IPS DF 6.9 (cell line): ENCODE measurements around the gene TFIP11.

Source experiments
- DNase-seq: peaks from one replicate; pipeline ENCODE4 v3.0.0-alpha.2; 2013; ENCODE audit warnings: low read depth, low spot score
- H3K27ac ChIP-seq: one replicate; pipeline ENCODE4 v1.5.1; 2013; ENCODE audit warnings: low read length, control low read depth
- H3K27me3 ChIP-seq: 2 replicates; pipeline ENCODE4 v1.6.1; 2013; ENCODE audit warnings: mild to moderate bottlenecking, low read length; ENCODE audit not compliant: control insufficient read depth, insufficient read depth
- H3K36me3 ChIP-seq: 2 replicates; pipeline ENCODE4 v1.6.1; 2013; ENCODE audit warnings: low read length; ENCODE audit not compliant: control insufficient read depth, insufficient read depth
- H3K4me1 ChIP-seq: 2 replicates; pipeline ENCODE4 v1.6.1; 2013; ENCODE audit warnings: low read length; ENCODE audit not compliant: control insufficient read depth, insufficient read depth
- H3K4me3 ChIP-seq: 2 replicates; pipeline ENCODE4 v1.5.1; 2013; ENCODE audit warnings: mild to moderate bottlenecking, low read length
- H3K9me3 ChIP-seq: 2 replicates; pipeline ENCODE4 v1.6.1; 2013; ENCODE audit warnings: low read length, inconsistent platforms; ENCODE audit not compliant: control insufficient read depth, insufficient read depth
- WGBS: extraction: QIAGEN DNeasy Blood & Tissue Kit; methylation state at CpG from one replicate; pipeline ENCODE4 v1.1.7; 2013; ENCODE audit warnings: mixed read lengths, missing lambda C conversion rate; ENCODE audit not compliant: insufficient read length, insufficient coverage; 5-methylcytosine and 5-hydroxymethylcytosine counted together

The TFIP11 gene

DNA sequence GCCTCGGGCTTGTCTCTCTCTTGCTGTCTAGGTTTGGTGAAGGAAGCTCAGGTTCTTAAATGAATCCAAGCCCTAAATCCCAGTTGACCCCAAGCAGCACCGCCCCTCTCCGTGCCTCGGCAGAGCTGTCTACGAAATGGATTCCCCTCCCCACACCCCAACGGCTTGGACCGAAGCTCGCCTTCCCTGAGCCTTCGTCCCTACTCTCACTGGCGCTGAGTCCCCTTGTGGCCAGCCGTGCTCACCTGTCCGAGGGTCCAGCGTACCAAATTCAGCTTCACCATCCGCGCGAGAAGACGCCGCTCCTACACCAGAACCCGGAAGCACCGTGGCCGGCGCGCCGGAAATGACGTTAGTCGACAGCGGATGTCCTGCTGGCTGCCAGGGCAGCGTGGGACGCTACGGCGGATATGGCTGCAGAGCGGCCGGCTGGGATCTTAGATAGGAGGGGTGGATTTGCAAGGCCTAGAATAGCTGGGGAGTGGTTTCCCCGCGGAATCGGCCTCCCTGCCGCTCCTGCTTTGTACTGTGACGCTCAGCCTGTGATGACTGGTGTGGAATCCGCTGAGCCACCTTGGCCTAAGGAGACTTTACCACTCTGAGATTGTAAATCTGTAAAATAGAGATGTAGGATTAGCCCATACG is at the start of gene TFIP11:
Gene TFIP11 (minus strand): TSS at position 325 of the 645 bp plus-strand sequence. CDS start 2,201 bp downstream, outside the sequence.
- no CpG with 5 or more reads among the region's 40 CpGs for WGBS
- H3K27me3 ChIP-seq: no peaks in the 10 kb centered on the region
- peaks cover 15% of the 10 kb centered on the region; the same call in 1 of the 2 replicates for H3K36me3 ChIP-seq
- no peaks in the 10 kb centered on the region for H3K4me1 ChIP-seq
- peak; percentile 87 for DNase-seq
- peak within 1 kb of the TSS; percentile 92 for H3K4me3 ChIP-seq
- no peaks in the 10 kb centered on the region for H3K9me3 ChIP-seq
- no peak within 1 kb of the TSS for H3K27ac ChIP-seq

DNA sequence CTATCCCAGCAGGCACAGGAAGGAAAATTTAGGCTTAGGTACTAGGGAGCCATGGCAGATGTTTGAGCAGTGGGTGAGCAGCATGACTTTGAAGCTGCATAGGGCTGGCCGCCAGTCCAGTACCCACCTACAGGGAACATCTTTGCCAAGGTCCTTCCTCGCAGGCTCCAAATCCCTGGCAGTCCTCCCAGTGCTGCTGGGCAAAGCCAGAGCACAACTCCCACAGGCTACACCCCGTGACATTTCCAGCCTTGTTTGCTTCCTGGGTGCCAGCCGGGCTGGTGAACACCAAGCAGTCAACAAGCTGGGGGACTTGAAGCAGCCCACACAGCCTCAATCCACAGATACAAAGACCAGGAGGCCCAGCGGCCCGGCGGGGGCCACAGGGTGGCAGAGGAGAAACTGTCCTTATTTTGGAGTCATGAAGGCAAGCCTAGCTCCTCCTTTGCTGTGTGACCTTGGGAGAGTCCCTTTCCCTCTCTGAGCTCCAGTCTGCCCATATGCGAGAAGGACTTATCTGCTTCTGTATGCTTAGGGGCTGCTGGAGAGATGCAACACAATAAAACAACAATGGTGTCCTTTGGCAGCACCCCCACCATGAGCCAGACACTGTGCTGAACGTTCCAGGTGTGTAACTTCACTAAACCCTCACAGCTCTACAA is 49.6 kb upstream of the TFIP11 start:
- H3K36me3 ChIP-seq: no peaks in the 10 kb centered on the region
- DNase-seq: no peak
- no CpG with 5 or more reads among the region's 9 CpGs for WGBS
- H3K27ac ChIP-seq: no peak overlapping the region
- no peaks in the 10 kb centered on the region for H3K9me3 ChIP-seq
- H3K4me1 ChIP-seq: peaks cover 10% of the 10 kb centered on the region
- no peak overlapping the region for H3K4me3 ChIP-seq
- no peaks in the 10 kb centered on the region for H3K27me3 ChIP-seq

DNA sequence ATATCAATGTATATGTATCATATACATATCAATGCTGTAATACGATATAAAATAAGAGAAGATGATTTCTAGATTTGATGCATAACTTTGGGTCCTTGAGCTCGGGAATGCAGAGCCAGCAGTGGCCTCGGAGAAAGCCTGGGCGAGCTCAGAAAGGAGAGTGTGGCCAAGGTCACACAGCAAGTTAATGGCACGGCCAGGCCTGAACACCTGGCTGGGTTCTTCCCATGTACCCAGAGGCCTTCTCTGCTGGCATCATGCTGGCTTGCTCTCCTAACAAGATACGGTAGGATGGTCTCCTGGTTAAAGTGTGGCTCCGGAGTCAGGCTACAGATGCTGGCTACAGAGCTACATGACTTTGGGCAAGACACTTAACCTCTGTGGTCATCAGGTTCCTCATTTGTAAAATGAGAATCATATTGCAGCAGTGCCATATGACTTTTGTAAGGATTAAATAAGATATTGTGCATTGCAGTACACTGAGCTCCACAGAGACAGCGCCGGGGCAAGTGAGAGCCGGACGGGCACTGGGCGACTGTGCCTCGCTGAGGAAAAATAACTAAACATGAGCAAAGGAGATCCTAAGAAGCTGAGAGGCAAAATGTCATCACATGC is 47.8 kb upstream of the TFIP11 start:
- H3K36me3 ChIP-seq: no peaks in the 10 kb centered on the region
- H3K4me1 ChIP-seq: peaks cover 13% of the 10 kb centered on the region
- H3K4me3 ChIP-seq: no peak overlapping the region
- WGBS: no CpG with 5 or more reads among the region's 13 CpGs
- no peaks in the 10 kb centered on the region for H3K27me3 ChIP-seq
- no peak overlapping the region for H3K27ac ChIP-seq
- no peak for DNase-seq
- H3K9me3 ChIP-seq: no peaks in the 10 kb centered on the region

DNA sequence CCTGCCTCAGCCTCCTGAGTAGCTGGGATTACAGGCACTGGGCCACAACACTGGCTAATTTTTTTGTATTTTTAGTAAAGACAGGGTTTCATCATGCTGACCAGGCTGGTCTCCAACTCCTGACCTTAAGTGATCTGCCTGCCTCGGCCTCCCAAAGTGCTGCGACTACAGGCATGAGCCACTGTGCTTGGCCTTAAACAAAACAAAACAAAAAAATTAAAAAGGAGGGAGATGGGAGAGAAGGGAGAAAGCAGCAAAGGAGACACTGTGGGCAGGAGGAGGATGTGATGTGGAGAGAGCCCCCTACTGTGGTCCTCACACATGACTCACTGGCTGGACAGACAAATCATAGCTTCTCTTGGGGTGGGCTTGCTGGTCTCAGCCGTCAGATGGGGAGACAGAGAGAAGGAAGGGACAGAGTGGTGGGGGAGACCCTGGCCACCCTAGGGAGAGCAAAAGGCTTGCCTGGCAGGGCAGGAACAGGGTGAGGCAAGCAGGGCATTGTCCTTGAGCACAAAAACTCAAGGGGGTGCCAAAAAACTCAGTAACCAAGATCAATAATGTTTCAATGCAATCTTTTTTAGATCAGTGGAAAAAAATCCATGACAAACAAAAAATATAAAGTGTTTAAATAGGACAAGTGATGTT is 46.1 kb upstream of the TFIP11 start:
- Histone ChIP-seq H3K9me3 (no peaks in the 10 kb centered on the region), H3K4me3 (no peak overlapping the region), H3K27ac (no peak overlapping the region), H3K27me3 (no peaks in the 10 kb centered on the region), H3K4me1 (peaks cover 11% of the 10 kb centered on the region), H3K36me3 (no peaks in the 10 kb centered on the region)
- WGBS: no CpG with 5 or more reads among the region's 3 CpGs
- no peak for DNase-seq

DNA sequence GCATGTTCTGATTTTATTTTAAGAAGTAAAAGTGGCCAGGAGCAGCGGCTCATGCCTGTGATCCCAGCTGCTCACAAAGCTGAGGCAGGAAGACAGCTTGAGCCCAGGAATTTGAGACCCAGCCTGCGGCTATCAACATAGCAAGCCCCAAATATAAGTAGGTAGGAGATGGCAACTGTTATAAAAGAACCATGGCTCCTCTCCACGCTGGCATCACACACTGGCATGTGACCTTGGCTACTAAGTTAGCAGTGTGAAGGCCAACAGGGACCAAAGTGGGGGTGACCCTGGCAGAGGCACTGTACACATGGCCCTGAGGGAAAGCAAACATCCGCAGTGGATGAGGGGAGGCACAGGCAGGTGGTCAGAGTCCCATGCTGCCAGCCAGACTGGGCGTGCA is 44.6 kb upstream of the TFIP11 start:
- no peak for DNase-seq
- H3K27ac ChIP-seq: no peak overlapping the region
- peaks cover 11% of the 10 kb centered on the region for H3K4me1 ChIP-seq
- H3K4me3 ChIP-seq: no peak overlapping the region
- H3K9me3 ChIP-seq: no peaks in the 10 kb centered on the region
- no CpG with 5 or more reads among the region's 5 CpGs for WGBS
- H3K27me3 ChIP-seq: no peaks in the 10 kb centered on the region
- H3K36me3 ChIP-seq: no peaks in the 10 kb centered on the region

DNA sequence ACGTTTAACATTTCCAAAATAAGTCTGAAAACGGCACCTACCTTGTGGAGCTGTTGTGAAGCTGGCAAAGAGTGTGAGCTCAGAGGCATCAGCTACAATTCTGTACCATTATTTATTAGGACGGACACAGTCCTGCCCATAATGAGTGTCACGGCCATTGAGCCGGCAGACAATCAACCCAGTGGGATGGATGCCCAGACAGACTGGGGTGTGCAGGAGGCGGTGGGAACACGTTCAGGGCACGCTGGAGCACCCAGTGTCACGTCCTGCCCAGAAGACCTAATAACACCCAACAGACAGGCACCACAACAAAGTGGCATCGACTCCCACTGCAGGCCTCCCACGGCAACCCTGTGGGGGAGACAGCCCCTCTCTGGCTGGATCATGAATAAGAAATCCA is 43.2 kb upstream of the TFIP11 start:
- Histone ChIP-seq H3K27me3 (no peaks in the 10 kb centered on the region), H3K4me3 (no peak overlapping the region), H3K9me3 (no peaks in the 10 kb centered on the region), H3K4me1 (peaks cover 12% of the 10 kb centered on the region), H3K36me3 (no peaks in the 10 kb centered on the region), H3K27ac (no peak overlapping the region)
- WGBS: no CpG with 5 or more reads among the region's 11 CpGs
- no peak for DNase-seq

DNA sequence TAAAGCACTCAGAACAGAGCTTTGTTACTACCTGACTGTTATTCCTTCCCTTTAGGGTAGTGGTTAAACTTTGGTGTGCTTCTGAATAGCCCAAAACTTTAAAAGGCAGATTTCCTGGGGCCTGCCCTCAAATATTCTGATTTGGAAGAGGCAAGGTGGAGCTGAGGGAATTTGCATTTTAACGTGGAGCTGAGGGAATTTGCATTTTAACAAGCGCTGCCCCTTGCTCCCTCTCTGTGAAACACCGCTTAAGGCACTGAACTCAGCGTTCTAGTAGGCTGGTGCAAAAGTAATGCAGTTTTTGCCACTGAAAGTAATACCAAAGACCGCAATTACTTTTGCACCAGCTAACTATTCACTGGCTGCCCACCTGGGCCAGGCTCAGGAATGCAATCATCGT is 42.7 kb upstream of the TFIP11 start:
- Histone ChIP-seq H3K27me3 (no peaks in the 10 kb centered on the region), H3K27ac (no peak overlapping the region), H3K9me3 (no peaks in the 10 kb centered on the region), H3K4me1 (peaks cover 13% of the 10 kb centered on the region), H3K36me3 (no peaks in the 10 kb centered on the region), H3K4me3 (no peak overlapping the region)
- no CpG with 5 or more reads among the region's 6 CpGs for WGBS
- peak; percentile 41 for DNase-seq

DNA sequence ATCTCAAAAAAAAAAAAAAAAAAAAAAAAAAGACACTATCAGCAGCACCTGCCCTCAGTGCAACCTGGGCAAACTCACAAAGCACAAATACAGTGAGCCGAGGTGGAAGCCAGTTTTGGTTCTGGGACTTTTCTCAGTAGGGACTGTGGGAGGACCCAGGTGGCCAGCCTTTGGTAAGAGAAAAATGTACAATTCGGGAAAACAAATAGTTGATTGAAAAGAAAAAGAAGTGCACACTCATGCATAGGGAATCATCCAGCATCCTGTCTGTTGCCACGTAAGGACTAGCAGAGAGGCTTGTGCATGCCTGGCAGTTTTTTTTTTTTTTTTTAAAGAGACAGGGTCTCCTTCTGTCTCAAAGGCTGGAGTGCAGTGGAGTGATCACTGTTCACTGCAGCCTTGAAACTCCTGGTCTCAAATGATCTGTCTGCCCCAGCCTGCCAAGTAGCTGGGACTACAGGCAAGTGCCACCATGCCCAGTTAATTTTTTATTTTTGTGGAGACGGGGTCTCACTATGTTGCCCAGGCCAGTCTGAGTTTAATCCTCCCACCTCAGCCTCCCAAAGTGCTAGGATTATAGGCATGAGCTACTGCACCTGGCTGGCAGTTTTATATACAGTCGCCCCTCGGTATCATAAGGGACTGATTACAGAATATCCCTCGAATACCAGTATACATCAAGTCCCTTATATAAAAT is 40.9 kb upstream of the TFIP11 start:
- no CpG with 5 or more reads among the region's 7 CpGs for WGBS
- no peak overlapping the region for H3K4me3 ChIP-seq
- peaks cover 13% of the 10 kb centered on the region for H3K4me1 ChIP-seq
- no peak overlapping the region for H3K27ac ChIP-seq
- DNase-seq: no peak
- H3K9me3 ChIP-seq: no peaks in the 10 kb centered on the region
- no peaks in the 10 kb centered on the region for H3K27me3 ChIP-seq
- H3K36me3 ChIP-seq: no peaks in the 10 kb centered on the region

DNA sequence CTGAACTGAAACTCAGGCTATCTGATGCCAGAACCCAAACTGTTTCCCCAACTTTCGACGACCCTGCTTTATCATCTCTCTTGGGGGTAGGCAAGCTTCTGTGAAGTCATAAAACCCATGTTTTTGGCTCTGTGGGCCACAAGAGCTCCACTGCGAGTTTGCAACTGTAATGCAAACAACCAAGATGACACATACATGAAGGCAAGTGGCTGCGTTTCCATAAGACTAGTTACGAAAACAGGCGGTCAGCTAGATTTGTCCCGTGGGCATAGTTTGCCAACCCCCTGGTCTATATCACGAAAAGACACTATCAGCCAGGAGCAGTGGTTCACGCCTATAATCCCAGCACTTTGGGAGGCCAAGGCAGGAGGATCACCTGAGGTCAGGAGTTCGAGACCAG is 40.2 kb upstream of the TFIP11 start:
- Histone ChIP-seq H3K9me3 (no peaks in the 10 kb centered on the region), H3K4me3 (no peak overlapping the region), H3K27ac (no peak overlapping the region), H3K4me1 (peaks cover 13% of the 10 kb centered on the region), H3K27me3 (no peaks in the 10 kb centered on the region), H3K36me3 (no peaks in the 10 kb centered on the region)
- no peak for DNase-seq
- no CpG with 5 or more reads among the region's 10 CpGs for WGBS

DNA sequence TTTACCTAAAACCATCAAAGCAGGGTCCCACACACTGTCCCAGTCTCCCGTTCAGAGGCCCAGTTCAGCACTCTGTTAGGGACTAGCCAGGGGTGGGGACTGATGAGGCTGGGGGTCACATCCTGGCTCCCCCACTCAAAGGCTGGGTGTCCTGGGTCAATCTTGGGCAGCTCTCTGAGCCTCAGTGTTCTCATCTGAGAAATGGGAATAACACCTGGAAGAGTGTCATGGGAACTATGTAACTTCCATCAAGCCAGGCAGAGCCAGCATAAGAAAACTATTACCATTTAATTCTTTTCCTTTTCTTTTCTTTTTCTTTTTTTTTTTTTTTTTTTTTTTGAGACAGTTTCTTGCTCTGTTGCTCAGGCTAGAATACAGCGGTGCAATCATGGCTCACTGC is 39.3 kb upstream of the TFIP11 start:
- WGBS: no CpG with 5 or more reads among the region's 2 CpGs
- H3K36me3 ChIP-seq: no peaks in the 10 kb centered on the region
- H3K4me1 ChIP-seq: peaks cover 13% of the 10 kb centered on the region
- no peak overlapping the region for H3K27ac ChIP-seq
- H3K4me3 ChIP-seq: no peak overlapping the region
- H3K27me3 ChIP-seq: no peaks in the 10 kb centered on the region
- no peak for DNase-seq
- H3K9me3 ChIP-seq: no peaks in the 10 kb centered on the region
